CD4-positive, alpha-beta T cell treated with Interleukin-15 for 1 hour (primary cell): ENCODE data around the gene POLG2.
"Not testable (repeated sequence)": the region's sequence is repeated elsewhere in the genome, so short reads cannot be mapped to it uniquely, and the experiment has no call there.

Experiments used
- DNase-seq: peaks from one replicate; pipeline ENCODE4 v3.0.0-alpha.2; 2020

The POLG2 gene

GRCh38 chr17:64437944-64438525 lies 58.8 kb downstream of the POLG2 start:
- DNase-seq = no peak

- no peak for DNase-seq
These were observed 65.3 kb downstream of the POLG2 start for GRCh38 chr17:64431534-64431933.

- not testable (repeated sequence) for DNase-seq
These were observed 66.8 kb downstream of the POLG2 start for GRCh38 chr17:64430036-64430435.

GRCh38 chr17:64428406-64428805 lies 68.4 kb downstream of the POLG2 start:
- no peak for DNase-seq
